Esophagus squamous epithelium (tissue), 5 donors: ENCODE results near the gene COL3A1. TPM values are rescaled to one million over a fixed set of nuclear protein-coding genes. Genes with fewer than 3 reads are reported as not detected.

Experiments
- DNase-seq: peaks from one replicate; lab custom pipeline; 2025; lab: John Stamatoyannopoulos, UW
- H3K27ac ChIP-seq, 4 donors: fragments of 200-600 bp; sonication (generic); one replicate each; pipeline ENCODE4 v1.5.1; 2016 to 2019; ENCODE audit warnings: mild to moderate bottlenecking in 1 of 4
- H3K27me3 ChIP-seq, 4 donors: fragments of 200-600 bp; sonication (generic); 1 replicate in 3 of 4; 2 replicates in 1 of 4; pipeline versions ENCODE4 v1.5.1 to v1.6.0; 2017 to 2021; ENCODE audit warnings: antibody characterized with exemption in 1 of 4
- H3K36me3 ChIP-seq, 3 donors: fragments of 200-600 bp; sonication (generic); one replicate each; pipeline ENCODE4 v1.5.1; 2016 to 2019
- H3K4me1 ChIP-seq, 3 donors: fragments of 200-600 bp; sonication (generic); one replicate each; pipeline ENCODE4 v1.5.1; 2017 to 2019
- H3K4me3 ChIP-seq, 4 donors: fragments of 200-600 bp; sonication (generic); 1 replicate in 3 of 4; 2 replicates in 1 of 4; pipeline ENCODE4 v1.5.1; 2016 to 2019; ENCODE audit warnings: mild to moderate bottlenecking in 2 of 4, moderate library complexity in 1 of 4
- H3K9me3 ChIP-seq, 3 donors: fragments of 200-600 bp; sonication (generic); one replicate each; pipeline ENCODE4 v1.5.1; 2016 to 2019
- CTCF ChIP-seq, 6 experiments: fragments of 450-650 bp in 4 of 6; fragments of 200-600 bp in 2 of 6; sonication (generic) in 2 of 6; IDR thresholded peaks; one replicate each; pipeline ENCODE4 v1.5.1; 2016 to 2019; ENCODE audit warnings: antibody characterized with exemption in 6 of 6, mild to moderate bottlenecking in 4 of 6, moderate library complexity in 4 of 6
- POLR2A ChIP-seq, 4 donors: fragments of 450-650 bp; IDR thresholded peaks; one replicate each; pipeline ENCODE4 v1.6.1; 2017; ENCODE audit warnings: antibody characterized with exemption in 4 of 4, mild to moderate bottlenecking in 4 of 4, moderate library complexity in 3 of 4
- WGBS, 2 donors: methylation state at CpG; one replicate each; pipeline ENCODE4 v1.1.5; 2018; 5-methylcytosine and 5-hydroxymethylcytosine counted together
- intact Hi-C: fragments of 100-400 bp; cut with DNase I; formaldehyde crosslinking; loops from one replicate; pipeline ENCODE4 v1.15.0; 2022
- total RNA-seq, 4 donors: library from RNA; depleted of rRNA; stranded (reverse); fragments of >200 nt; gene quantifications; one replicate each; pipeline ENCODE4 v1.1.0, GENCODE V29; 2016
- donor health status: DM: yes; HTN: yes; CAD: no.

COL3A1 gene
- total RNA-seq, 4 donors from 2014 or later = 14.9 to 119 (median 63.8) TPM

GRCh38 chr2:189020179-189020578 is 46.0 kb downstream of the COL3A1 start:
- 77 to 81% methylated on average over 1 of the region's 1 CpG for WGBS, 2 donors

GRCh38 chr2:189022053-189022481 is 47.9 kb downstream of the COL3A1 start:
- Histone ChIP-seq H3K4me3 (no peak overlapping the region), H3K36me3 (no peaks in the 10 kb centered on the region), H3K9me3 (no peaks in the 10 kb centered on the region), H3K4me1 (peaks cover 0 to 11% (median 0%) of the 10 kb centered on the region in 3 donors), H3K27me3 (no peaks in the 10 kb centered on the region), H3K27ac (peak overlapping the region in 3 of 4 donors; percentile 42 to 67 (median 46))
- intact Hi-C loops = no loop called here
- no peak for DNase-seq
- TF ChIP-seq POLR2A (IDR thresholded peaks at IDR 0.05) (no peak), CTCF (IDR thresholded peaks at IDR 0.05) (no peak)
- 58% methylated on average over 7 of the region's 7 CpGs for WGBS, 2 donors

More at GRCh38 chr2:189020179-189020578, 46.0 kb downstream of the COL3A1 start:
- TF ChIP-seq POLR2A (IDR thresholded peaks at IDR 0.05) (no peak), CTCF (IDR thresholded peaks at IDR 0.05) (no peak)
- H3K36me3 ChIP-seq = no peaks in the 10 kb centered on the region
- peak overlapping the region in 1 of 4 donors; percentile 42 for H3K27ac ChIP-seq
- H3K4me3 ChIP-seq = no peak overlapping the region
- DNase-seq = no peak
- intact Hi-C loops = no loop called here
- H3K27me3 ChIP-seq = no peaks in the 10 kb centered on the region
- peaks cover 0 to 6% (median 0%) of the 10 kb centered on the region in 3 donors for H3K4me1 ChIP-seq
- no peaks in the 10 kb centered on the region for H3K9me3 ChIP-seq

- no peaks in the 10 kb centered on the region for H3K27me3 ChIP-seq
- H3K9me3 ChIP-seq = no peaks in the 10 kb centered on the region
- H3K4me3 ChIP-seq = no peak overlapping the region
- intact Hi-C loops = no loop called here
- 72 to 80% methylated on average over 3 of the region's 3 CpGs for WGBS, 2 donors
- peak overlapping the region in 3 of 4 donors; percentile 42 to 67 (median 44) for H3K27ac ChIP-seq
- no peaks in the 10 kb centered on the region for H3K36me3 ChIP-seq
- DNase-seq = no peak
- H3K4me1 ChIP-seq = peaks cover 0 to 11% (median 0%) of the 10 kb centered on the region in 3 donors
- TF ChIP-seq POLR2A (IDR thresholded peaks at IDR 0.05) = no peak
- TF ChIP-seq CTCF (IDR thresholded peaks at IDR 0.05) = no peak
Measured at GRCh38 chr2:189022492-189022891, 48.3 kb downstream of the COL3A1 start.

GRCh38 chr2:189024901-189025618 is 50.9 kb downstream of the COL3A1 start:
- intact Hi-C loops = no loop called here
- 34 to 39% methylated on average over 3 of the region's 3 CpGs for WGBS, 2 donors
- H3K4me1 ChIP-seq = peaks cover 0 to 11% (median 0%) of the 10 kb centered on the region in 3 donors
- no peaks in the 10 kb centered on the region for H3K27me3 ChIP-seq
- DNase-seq = no peak
- no peaks in the 10 kb centered on the region for H3K9me3 ChIP-seq
- TF ChIP-seq POLR2A (IDR thresholded peaks at IDR 0.05) = no peak
- H3K4me3 ChIP-seq = no peak overlapping the region
- peak overlapping the region in 2 of 4 donors; percentile 16 to 44 for H3K27ac ChIP-seq
- H3K36me3 ChIP-seq = no peaks in the 10 kb centered on the region

GRCh38 chr2:189037518-189037917 is 63.3 kb downstream of the COL3A1 start:
- Histone ChIP-seq H3K4me1 (peaks cover 0 to 9% (median 0%) of the 10 kb centered on the region in 3 donors), H3K27me3 (no peaks in the 10 kb centered on the region), H3K9me3 (no peaks in the 10 kb centered on the region), H3K27ac (no peak overlapping the region), H3K36me3 (peaks cover 0 to 63% (median 0%) of the 10 kb centered on the region in 3 donors), H3K4me3 (no peak overlapping the region)
- DNase-seq = no peak
- TF ChIP-seq CTCF (IDR thresholded peaks at IDR 0.05) (no peak), POLR2A (IDR thresholded peaks at IDR 0.05) (no peak)
- intact Hi-C loops = no loop called here
- 41 to 42% methylated on average over 1 of the region's 1 CpG for WGBS, 2 donors
